Prostate gland (tissue), 2 donors: ENCODE measurements around the gene PDE4D.

Source experiments
- CTCF ChIP-seq, 4 experiments: fragments of 200-600 bp in 2 of 4; fragments of 450-650 bp in 2 of 4; sonication (generic) in 2 of 4; IDR thresholded peaks; 1 replicate in 3 of 4; 2 replicates in 1 of 4; pipeline ENCODE4 v1.5.1; 2016 to 2019; ENCODE audit warnings: antibody characterized with exemption in 4 of 4, mild to moderate bottlenecking in 2 of 4, moderate library complexity in 2 of 4
- POLR2A ChIP-seq: fragments of 450-650 bp; IDR thresholded peaks from one replicate; pipeline ENCODE4 v1.6.1; 2016; ENCODE audit warnings: antibody characterized with exemption, mild to moderate bottlenecking

- TF ChIP-seq CTCF (IDR thresholded peaks at IDR 0.05) (no peak), POLR2A (no peak)
Observed at GRCh38 chr5:59640411-59640810, 253.1 kb downstream of the PDE4D start.
